AML-193 (cell line): ENCODE data around the gene KCNIP4.

Experiments
- DNase-seq, 2 experiments: peaks; one replicate each; lab custom pipeline; 2025; lab: John Stamatoyannopoulos, UW

The KCNIP4 gene

DNA sequence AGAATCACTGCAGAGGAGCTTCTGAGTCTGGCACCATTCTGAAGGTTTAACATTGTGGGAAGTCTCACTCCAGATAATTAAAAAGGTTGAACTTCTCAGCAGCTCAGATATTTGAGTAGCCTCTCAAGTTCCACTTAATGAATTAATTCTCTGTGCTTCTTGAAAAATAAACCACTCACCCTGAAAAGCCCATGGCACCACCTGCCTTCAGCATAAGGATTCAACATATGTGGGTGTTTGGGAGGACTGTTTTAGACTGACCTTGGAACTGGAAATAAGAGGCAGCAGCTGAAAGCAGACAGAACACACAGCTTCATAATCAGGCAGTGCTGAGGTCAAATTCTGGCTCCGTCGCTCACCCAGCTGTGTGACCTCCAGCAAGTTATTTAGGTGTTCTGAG, 100.6 kb downstream of the KCNIP4 start:
- no peak for DNase-seq

DNA sequence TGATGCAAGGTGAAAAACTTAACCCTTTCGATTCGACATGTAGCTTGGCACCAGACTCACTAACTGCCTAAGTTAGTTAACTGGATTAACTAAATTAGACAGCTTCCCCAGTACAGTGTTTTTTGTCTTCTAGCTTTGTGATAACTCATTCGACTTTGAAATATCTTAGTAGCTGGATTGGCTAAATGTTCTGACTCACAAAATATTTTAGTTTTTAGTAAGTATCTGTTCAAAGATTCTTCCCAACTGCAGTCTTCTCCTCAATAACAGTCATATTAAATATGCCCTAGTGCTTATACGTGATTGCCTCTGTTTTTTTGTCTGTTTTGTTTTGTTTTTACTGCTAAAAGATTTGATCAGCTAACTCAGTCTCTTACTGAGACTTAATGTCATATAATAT, 102.9 kb downstream of the KCNIP4 start:
- DNase-seq = no peak

DNA sequence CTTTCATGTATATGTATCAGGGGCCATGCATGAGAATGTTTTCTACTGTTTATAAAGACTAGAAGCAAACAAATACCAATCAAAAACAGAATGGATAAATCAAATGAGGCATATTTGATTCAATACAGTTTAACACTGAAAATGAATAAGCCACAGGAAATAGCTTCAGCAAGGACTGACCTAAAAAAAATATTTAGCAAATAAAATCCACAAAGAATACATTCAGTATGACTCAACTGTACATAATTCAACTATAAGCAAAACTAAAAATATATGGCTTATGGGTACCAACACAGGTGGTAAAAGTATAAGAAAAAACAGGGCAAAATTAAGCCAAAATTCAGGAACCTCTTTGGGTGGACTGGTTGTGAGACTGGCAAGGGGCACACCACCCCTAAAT, 112.9 kb downstream of the KCNIP4 start:
- DNase-seq = no peak

DNA sequence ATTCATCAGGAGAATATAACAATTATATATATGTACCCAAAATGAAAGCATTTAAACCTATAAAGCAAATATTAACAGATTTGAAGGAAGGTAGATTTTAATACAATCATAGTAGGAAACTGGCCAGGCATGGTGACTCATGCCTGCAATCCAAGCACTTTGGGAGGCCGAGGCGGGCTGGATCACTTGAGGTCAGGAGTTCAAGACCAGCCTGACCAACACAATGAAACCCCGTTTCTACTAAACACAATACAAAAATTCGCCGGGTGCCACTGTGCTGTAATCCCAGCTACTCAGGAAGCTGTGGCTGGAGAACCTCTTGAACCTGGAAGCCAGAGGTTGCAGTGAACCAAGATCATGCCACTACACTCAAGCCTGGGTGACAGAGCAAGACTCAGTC, 118.3 kb downstream of the KCNIP4 start:
- no peak for DNase-seq

DNA sequence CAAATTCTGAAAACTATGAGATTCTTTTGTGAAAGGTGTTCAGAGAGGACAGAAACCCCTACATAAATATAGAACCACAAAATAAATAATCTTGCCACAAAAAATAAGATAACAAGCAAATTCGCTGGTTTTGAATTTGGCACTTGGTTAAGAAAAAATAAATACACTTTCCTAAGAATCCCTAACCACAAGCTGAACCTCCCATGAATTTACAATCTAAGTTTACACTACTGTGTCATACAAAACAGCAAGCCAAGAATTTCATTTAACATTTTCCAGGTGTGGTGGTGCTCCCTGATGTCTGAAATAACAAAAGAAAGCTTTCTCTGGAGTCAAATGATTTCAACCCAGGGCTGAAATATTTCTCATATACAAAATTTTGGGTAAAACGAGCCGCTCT, 121.0 kb downstream of the KCNIP4 start:
- DNase-seq = no peak

DNA sequence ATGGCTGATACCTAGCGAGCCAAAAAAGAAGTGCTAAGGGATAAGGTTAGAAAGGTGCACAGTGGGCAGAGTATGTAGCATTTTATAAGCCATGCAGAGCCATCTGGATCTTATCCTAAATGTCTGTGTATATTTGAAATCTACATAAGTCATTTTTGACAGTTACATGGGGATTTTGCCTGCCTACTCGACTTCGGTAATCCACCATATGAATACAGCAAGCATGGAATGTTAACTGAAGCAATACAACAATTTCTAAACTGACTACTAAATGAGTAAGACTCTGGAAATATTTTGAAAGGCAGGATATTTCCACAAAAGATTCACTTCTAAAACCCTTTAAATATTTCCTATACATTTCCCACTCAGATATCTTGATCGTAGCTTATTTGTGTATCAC, 122.5 kb downstream of the KCNIP4 start:
- DNase-seq = no peak

DNA sequence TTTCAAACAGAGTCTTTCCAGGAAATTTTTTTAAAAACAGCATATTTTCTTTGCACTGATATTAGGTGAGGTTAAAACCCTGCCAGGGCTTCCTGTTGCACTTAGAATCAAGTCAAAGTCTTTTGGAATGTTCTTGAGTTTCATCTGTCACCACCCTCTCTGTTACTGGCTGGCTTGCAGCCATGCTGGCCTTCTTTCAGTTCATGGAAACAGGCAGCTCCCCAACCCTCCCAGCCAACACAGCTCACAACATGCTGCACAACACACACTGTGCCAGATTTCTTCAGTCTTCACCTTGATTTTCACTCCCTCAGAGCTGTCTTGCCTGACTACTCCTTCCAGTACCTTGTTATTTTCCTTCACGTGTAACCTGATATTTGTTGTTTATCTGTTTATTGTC, 129.5 kb downstream of the KCNIP4 start:
- no peak for DNase-seq

DNA sequence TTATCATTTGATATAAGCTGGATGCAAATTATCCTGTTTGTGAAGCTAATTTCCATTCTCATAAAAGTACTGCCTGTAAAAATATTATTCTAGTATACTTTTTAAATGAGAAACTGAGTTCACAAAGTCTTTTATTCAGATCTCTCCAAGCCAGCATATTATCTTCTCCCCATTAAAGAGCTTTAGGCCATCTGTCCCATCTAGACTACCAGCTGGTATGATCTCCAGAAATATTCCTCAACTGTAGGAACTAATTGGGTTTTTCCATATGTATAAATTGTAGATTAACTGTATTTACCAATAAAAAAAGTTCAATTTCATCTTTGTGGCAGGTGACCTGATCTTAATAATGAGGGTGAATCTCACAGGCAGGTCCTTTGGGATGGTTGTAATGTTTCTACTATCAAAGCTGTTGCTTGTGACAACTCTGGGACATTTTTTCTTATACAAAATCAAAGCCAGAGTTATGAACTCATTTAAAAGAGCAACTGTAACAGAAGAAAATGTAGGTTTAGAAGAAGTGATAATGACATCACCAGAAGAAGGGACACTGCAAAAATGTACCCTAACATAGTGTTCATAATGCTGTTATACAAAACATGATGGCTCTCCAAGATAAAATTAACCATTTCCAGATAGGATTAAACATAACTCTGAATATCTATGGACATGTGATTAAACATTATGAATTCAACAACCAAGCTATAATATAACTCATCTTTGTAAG, 132.8 kb downstream of the KCNIP4 start:
- DNase-seq = no peak

DNA sequence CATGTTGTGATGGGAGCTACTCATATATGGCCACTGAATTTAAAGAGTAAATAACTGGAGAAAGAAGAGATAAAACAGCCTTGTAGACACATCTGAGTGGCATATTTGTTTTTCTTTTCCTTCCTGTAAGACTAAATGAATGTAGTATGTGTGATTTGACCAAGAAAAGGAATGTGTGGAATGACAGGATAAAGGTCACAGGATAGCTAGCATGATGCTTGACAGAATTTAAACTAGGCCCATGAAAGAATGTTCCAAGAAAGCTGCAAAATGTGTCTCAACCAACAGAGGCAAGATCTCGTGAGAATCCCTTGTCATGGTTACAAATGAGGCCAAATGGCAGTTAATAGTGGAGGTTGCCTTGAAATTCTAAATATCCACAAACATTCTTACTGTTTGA, 137.0 kb downstream of the KCNIP4 start:
- no peak for DNase-seq

DNA sequence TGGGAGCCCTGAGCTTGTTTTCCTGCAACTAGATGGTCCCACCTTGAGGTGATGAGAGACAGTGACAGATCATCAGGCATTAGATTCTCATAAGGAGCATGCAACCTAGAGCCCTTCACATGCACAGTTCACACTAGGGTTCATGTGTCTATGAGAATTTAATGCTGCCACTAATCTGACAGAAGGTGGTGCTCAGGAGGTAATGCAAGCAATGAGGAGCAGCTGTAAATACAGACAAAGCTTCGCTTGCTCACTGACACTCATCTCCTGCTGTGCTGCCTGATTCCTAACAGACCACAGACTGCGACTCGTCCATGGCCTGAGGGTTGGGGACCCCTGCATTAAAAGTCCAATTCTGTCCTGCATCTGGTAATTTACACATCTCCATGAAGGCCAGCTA, 141.6 kb downstream of the KCNIP4 start:
- DNase-seq = no peak

DNA sequence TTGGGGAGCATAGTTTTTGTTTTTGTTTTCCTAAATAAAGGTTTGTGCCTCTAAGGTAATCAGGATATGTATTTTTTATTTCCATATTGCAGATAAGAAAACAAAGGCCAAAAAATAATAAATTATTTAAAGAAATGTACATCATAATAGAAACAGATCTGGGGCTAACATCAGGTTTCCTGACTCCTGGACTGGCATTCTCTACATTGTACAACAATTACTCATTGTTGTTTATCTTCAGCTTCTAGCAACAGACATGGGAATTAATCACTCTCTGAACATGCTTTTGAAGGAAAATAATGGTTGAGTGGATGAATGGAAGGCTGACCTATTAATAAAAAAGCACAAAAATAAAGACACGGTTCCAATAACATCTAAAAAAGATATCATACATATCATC, 146.2 kb downstream of the KCNIP4 start:
- no peak for DNase-seq

DNA sequence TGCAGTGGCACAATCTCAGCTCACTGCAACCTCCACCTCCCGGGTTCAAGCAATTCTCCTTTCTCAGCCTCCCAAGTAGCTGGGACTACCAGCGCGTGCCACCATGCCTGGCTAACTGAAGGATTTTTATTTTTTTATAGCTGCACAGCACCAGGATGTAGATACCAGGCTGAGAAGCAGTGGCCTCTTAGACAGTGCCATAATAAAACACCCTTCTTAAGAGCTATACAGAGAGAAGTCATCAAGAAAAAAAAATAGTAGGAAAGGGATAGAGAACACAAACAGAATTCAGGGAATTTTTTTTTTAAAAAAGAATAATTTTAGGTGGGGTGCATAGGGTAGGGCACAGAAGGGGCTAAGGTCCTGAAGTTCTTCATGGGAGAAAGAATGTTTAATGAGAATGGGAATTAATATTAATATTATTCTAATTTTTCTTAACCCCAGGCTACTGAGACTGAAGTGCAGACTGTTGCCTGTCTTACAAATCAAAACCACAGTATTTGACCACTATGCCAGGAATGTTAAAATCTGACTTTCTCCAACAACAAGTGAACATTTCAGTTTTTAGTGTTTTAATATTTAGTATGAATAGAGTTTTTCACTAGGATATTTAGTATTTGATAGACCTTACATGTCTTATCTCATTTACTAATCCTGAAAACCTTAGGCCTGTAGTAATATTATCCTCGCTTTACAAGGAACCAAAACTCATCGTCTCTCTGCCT, 146.7 kb downstream of the KCNIP4 start:
- DNase-seq = no peak

DNA sequence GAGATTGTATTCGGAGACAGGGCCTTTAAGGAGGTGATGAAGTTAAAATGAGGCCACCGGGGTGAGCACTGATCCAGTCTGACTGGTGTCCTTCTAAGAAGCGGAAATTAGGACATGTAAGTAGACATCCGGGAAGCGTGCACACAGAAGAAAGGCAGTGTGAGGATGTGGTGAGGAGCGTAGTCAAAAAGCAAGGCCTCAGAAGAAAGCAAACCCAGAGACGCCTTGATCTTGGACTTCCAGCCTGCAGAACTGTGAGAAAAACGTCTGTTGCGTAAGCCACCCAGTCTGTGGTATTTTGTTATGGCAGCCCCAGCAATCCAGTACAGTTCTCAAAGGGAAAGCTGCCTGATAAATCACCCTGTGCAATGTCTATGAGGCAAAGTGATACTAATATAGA, 153.5 kb downstream of the KCNIP4 start:
- DNase-seq = no peak

DNA sequence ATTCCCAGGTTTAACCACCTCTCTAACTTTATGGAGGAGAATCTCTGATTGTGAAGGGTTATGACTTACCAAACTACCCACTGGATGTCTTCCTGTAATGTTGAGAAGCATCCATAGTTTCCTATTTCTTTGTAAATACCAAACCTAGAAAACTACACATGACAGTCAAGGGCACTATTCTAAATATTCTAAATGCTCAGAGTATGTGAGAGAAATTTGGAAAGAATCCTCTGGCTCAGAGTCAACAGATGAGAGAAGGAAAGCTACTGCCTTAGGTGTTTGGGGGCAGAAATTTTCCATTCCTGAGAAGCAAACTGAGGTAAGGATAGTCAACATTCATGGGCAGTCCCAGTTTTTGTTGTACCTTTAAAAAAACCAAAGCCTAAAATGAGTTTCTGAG, 155.8 kb downstream of the KCNIP4 start:
- DNase-seq = no peak

DNA sequence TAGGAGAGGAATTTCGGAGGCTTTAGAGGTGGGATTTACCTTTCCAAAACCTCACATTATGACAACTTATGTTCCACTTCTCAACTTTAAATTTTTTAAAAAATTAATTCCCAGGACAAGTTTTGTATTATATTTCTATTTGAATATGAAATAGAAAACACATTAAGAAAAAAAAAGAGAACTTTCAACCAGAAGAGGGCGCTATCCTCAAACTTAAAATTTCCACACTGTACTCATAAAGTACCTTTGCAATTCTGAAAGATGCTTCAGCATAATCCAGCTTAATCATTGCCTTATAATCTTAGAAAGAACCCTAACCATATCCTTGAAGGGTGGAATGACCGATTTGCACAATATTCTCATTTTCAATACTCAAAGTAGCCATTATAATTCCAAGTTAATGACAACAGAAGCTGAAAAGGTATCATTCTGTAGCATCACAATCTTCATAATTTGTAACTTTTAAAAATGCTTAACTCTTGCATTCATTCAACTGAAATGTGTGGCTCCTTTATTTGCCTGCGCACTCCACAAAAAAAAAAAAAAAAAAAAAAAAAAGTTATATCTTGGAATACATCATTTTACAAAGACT, 158.0 kb downstream of the KCNIP4 start:
- DNase-seq = peak; percentile 1 to 8

DNA sequence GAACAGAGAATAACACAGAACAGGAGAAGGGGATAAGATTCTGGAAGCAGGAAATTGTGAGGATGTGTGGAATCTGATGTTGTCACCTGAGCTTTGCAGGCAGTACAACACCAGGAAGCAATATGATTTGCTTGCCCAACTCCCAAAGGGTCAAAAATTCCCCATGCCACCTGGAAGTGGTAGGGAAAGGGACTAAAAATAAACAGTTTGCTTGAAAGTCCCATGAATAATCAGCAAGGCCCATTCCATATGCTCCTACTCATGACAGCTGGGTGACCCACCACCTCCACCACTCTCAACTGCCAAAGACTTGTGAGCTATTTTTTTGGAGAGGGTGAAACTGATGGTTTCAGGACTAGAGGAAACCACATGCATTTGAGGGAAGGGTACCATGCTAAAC, 168.4 kb downstream of the KCNIP4 start:
- DNase-seq = no peak

DNA sequence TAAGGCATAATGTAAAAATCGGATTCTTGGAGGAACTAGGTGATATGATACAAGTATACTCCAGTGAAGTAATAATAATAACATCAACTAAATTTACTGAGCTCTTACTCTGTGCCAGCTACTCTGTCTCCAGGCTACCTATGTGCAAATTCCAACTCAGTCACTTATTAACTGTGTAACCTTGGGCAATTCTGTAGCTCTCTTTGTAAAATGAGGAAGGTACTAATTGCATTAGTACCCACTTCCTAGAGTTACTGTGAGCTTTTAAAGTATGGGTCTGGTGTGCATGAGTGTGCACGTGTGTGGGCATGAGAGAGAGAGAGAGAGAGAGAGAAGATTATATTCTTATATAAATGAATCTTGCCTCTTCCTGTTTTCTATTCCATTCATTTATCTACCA, 169.9 kb downstream of the KCNIP4 start:
- DNase-seq = no peak

DNA sequence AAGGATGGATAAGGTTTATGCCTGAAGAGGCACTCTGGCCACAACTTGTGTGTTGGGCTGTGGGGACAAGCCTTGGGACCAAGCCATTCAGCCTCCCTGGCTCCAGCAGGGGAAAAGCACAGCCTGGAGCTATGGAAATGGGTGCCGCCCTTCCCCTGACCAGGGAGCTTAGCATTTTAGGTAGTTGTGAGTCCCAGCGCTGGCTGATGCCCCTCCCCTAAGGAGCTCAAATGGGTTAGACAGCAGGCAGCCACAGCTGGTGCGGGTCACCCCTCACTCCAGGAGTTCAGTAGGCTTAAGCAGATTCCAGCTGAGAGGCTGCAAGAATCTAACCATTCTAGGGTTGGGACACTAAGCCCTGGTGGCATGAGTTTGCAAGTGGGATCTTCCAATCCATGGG, 172.9 kb downstream of the KCNIP4 start:
- DNase-seq = no peak

DNA sequence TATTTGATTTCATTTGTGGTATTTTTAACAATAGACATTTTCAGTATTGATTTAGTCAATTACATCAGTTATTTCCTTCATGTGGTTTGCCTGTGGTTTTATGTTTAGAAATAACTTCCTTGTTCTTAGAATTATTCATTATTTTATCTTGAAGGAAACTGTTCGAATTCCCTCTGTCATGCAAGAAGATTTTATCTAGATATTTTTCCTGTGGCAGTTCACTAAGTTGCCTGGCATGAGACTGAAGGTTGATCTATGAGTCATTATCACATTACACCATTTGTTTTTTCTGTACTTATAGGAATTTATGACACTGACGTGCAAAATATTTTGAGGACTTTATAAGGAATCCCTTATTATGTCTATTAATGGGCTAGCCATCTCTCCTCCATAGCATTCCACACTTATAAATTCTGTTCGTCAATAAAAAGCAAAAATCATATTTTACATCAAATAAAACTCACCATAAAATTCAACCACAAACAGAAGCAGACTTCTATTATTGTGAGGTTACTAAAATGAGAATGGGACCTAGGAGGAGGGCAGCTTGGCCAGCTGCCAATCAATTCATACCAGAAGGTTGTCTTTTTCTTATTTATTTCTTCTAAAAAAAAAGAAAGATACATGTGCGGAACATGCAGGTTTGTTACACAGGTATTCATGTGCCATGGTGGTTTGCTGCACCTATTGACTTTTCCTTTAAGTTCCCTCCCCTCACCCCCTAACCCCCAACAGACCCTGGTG, 179.0 kb downstream of the KCNIP4 start:
- DNase-seq = no peak

DNA sequence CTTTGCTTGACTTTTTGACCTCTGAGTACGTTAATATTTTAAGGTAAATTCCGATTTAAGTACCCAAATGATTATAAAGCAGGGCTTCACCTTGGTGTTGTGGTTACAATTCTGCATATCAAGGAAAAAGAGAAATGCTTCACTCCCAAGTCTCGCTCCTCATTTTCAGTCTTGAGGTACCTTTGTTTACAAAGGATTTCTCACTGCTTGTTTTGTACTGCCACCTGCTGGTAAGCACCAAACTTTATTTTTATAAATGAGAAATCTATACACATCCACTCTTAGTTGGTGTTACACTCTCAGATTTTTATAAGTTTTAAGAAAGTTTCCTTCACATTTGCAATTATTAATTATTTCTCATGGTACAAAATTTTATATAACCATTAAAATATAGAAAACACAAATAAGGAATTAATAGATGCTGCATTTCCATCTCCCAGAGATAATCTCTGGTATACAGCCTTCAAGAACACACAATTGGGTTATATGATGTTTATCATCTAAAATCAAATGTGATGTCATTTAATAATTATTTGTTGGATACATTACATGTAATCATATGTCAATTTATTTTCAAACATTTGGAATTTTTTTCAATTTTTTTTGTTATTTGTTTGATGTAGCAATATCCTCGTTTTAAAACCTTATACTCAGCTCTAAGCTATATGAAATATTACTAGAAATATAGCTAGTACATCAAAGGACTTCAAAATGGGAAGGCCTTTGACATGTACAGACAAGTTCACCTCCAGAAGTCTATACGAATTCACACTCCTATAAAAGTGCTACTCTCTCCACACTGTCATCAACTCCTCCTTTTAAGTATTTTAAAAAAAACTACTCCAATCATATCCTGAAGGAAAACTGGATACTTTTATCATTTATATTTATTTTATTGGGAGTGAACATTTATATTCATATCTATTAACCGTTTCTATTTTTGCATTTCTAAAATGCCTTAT, 179.9 kb downstream of the KCNIP4 start:
- peak; percentile 27 to 29 for DNase-seq

DNA sequence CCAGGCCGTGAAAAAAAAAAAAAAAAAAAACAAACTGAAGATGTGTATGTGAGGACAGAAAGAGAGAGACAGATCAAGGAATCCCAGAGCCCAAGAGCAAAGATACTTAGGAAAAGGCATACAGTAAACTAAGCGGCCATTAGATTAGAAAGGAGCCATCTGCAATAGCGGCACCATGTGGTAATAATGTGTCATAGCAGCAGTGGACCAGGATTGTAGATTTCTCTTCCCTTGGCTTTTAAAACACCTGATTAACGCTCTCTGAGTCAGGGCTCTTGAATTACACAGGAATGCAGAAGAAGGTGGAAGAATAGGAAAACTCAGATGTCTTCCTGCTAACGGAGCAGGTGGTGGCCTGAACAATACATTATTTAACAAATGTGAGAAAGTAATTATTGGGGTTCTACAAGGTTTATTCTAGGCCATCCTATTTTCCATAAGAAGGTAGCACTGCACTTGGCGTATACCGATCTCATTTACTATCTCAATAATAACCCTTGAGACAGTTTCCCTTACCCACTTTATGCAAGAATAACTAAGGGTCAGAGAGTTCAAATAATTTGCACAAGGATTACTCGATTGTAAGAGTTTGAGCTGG, 182.7 kb downstream of the KCNIP4 start:
- peak; percentile 15 to 27 for DNase-seq
